ENCODE data around the gene CMTM1.

The CMTM1 gene

DNA sequence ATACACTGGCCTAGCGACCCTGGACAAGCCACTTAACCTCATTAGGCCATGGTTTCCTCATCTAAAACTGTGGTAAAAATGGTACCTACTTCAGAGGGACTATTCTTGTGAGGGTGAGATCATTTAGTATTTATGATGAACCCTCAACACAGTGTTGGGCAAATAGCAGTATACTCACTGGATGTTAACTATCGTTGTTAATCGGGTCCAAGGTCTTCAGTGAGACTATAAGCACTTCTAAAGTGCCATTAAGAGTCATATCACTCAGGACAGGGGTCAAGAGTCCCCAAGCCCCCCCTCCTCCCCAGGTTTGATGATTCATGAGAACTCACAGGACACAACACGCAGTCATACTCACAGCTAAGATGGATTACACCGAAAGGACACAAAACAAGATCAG is 27.3 kb upstream of the CMTM1 start:
- no peak for DNase-seq (ENCODE audit: low read depth in 2 of 2)

GRCh38 chr16:66539623-66540469 is 26.4 kb upstream of the CMTM1 start:
- no peak for DNase-seq (ENCODE audit: low read depth in 2 of 2)

DNA sequence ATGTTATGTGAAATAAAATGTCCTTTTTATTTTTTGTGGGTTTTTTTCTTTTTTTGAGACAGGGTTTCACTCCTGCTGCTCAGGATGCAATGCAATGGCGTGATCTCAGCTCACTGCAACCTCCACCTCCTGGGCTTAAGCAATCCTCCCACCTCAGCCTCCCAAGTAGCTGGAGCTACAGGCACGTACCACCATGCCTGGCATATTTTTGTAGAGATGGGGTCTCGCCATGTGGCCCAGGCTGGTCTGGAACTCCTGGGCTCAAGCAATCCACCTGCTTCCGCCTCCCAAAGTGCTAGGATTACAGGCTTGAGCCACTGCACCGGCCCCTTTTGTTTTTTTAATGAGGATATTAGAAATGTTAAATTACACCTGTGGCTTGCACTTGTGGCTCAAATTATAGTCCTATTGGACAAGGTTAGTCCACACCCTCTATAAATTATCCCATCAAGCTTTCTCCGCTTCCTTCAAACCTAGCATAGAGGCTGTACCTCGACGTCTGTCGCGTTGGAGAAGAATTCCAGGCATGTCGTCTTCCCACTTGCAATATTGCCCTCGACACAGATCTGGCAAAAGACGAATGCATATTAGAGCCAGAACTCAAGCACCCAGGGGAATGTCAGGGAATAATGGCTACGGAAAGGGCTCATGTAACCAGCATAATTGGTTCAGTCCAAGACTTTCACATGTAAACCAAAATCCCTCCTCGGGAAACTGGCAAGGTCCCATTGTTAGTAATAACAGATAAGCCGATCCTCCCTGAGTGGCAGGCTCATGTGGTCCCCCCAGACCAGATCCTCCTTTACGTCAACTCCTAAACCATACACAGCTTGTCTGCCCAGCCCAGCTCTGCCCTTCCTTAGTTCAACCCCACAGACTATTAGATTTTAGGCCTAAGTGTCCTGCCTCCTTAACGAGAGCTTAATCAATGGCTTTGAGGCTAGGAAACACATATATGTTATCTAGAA is 24.6 kb upstream of the CMTM1 start:
- no peak for DNase-seq (ENCODE audit: low read depth in 2 of 2)

- no peak for DNase-seq (ENCODE audit: low read depth in 2 of 2)
Observed at GRCh38 chr16:66542396-66542795, 23.8 kb upstream of the CMTM1 start.

- no peak for DNase-seq (ENCODE audit: low read depth in 2 of 2)
Observed at GRCh38 chr16:66543541-66543940, 22.7 kb upstream of the CMTM1 start.

DNA sequence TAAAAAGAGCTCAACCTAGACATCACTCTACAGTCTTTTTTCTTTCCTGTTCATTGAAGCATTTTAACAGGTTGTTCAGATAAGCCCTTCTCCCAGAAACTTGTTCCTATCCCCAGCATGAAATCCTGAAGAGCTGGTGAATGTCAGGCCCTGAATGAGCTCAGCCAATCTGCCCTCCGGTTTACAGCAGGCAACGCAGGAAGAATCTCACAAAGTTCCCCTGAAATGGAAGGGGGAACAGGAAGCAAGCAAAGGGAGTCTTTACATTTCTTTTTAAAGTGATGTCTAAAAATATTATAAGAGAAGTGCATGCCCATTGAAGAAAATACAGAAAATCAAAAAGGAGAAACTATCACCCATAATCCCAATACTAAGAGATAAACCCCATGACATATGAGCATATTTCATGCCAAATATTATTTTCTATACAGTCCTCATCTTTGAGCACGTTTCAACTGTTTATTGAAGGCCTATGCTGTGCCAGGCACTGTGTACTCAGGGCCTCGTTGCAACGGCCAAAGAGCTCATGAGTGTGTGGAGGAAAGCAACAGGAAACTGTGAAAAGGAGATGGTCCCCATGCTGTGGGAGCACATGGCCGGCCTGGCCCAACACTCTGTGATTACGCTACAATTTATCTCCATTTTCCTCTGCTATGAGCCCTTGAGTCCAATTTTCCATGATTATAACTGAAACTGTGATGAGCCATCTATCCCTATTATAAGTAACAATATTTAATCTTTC is 22.1 kb upstream of the CMTM1 start:
- DNase-seq (ENCODE audit: low read depth in 2 of 2) = no peak

- no peak for DNase-seq (ENCODE audit: low read depth in 2 of 2)
Observed at GRCh38 chr16:66547101-66547989, 18.9 kb upstream of the CMTM1 start.

DNA sequence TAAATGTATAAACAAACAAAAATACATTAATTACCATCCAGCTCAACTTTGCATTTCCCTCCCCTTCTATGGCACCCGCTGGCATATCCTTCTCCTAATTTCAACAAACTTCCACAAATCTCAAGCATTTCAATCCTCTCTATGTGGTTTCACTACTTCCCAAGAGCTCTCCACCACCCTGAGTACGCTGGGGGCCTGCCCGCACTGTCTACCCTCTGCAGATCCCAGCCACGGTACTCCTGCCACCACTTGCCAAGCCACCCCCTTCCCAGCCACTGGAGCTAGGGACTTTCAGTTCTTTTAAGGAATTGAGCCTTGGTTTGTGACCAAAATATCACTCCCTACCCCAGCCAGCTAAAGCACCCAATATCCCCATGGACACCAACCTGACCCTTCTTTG is 18.2 kb upstream of the CMTM1 start:
- no peak for DNase-seq (ENCODE audit: low read depth in 2 of 2)

DNA sequence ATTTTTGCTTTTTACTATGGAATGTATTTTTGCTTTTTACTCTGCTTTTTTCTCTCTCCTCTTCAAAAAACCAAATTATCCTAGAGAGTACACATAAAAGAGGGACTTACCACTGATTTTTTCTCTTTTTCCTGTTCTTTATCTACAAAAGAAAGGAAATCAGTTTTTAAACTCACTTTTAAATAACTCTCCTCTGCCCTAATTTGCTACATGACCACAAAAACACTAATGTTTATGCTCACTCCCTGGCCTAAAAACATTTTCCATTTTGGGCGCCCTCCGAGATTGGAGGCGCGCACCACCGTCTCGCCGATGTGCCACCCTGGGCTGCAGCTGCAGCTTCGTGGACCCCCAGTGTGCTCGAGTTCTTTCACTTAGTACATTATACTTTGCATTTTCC is 17.4 kb upstream of the CMTM1 start:
- DNase-seq (ENCODE audit: low read depth in 2 of 2) = no peak

DNA sequence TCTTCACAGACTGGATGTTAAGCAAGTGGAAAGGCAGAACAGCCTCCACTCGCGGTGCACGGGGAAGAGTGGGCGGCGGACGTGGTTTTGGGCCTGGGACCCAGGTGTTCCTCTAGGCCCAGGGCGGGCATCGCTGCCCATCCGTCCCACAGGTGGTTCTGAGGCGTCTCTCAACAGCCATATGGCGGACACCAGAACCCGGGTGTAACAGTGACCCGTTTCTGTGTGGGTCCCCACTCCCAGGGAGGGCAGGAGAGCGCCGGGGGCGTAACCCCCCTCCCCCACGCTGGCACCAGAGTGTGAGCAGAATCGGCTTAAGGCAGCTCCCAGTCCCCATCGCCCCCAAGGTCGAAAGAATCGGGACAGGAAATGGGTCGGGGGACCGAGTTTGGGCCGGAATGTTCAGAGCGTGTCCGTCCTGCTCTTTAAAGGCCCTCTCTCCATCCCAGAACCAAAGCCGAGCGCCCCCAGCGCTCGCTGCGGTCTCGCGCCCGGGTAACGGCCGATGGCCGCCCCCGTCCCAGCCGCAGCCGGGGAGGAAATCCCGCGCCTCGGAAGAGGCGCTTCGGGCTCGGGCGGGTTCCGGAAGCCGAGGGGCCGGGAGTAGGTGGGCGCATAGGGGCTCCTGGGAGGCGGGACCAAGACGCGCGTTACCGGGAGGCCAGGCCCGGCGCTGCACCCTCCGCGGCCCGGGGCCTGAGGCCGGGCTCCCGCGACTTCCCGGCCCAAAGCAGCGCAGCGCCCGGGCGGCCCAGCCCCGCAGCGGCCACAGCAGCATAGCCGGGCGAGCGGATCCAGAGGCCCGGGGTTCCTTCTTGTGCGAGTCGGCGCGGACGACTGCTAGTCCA is 16.7 kb upstream of the CMTM1 start, which contains the start of gene TK2:
Gene TK2 (minus strand): TSS at position 839 of the 848 bp plus-strand sequence. CDS start 61 bp downstream, at position 778.
- peak; percentile 31 to 36 for DNase-seq (ENCODE audit: low read depth in 2 of 2)

DNA sequence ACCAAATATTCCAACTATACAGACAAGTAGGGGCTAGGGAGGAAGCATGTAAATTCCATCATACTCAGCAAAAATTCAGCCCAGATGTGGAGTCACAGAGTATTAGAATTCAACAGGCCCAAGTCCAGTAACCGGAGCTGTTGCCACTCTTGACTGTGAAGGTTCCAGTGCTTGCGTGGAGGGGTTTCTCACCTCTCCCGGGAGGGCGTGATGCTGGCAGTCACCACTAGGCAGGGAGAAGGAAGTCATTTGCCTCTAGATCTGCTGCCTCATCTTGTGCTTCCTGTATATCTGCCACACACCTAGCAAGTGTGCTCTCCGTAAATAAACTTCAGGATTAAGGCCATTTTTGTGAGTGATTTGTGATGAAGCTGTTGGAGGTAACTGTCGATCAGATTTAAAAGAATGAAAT is 14.9 kb upstream of the CMTM1 start:
- peak; percentile 26 to 31 for DNase-seq (ENCODE audit: low read depth in 2 of 2)

DNA sequence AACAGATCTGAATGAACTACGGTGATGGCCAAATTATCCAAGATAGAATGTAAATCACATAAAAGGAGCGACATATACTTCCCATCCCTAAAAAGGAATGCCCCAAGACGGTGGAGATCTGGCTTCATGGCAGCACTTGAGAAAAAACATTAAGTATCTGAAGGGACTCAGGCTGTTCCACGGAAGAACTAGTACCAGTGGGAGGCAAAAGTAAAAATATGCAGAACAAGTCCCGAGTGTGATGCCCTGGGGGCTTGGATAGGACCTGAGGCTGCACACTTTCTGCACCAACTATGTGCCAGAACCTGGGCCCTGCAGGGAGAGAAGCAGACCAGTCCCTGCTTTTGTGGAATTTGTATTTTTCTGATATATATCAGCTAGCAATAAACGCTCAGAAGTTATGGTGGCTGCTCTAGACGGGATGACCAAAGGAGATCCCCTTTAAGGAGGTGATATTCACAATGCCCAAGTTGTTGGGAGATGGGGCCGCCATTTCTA is 14.4 kb upstream of the CMTM1 start:
- DNase-seq (ENCODE audit: low read depth in 2 of 2) = no peak

- peak; percentile 76 to 88 for DNase-seq (ENCODE audit: low read depth in 2 of 2)
Observed at GRCh38 chr16:66552286-66553177, 13.7 kb upstream of the CMTM1 start, which contains the start of gene CKLF. CKLF (plus strand) TSS chr16:66552576; CDS start chr16:66552716, 140 bp downstream.

GRCh38 chr16:66553223-66553622 is 13.0 kb upstream of the CMTM1 start:
- DNase-seq (ENCODE audit: low read depth in 2 of 2) = no peak

DNA sequence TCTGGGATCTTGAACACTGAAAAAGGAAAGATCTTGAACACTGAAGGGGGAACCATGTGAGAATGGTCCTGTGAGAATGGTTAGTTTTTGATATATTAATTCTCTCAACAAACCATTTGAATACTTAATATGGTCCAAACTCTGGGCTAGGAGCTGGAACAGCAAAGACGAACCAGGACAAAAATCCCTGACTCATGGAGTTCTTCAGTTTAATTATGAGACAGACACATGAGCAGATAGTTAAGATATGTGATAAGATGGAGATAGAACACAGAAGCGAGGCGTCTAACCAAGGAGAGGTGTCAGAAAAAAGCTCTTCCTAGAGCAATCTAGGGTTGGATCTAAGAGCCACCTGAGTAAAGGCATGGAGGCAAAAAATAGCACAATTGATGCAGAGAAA is 12.2 kb upstream of the CMTM1 start:
- no peak for DNase-seq (ENCODE audit: low read depth in 2 of 2)

- no peak for DNase-seq (ENCODE audit: low read depth in 2 of 2)
Observed at GRCh38 chr16:66554495-66554894, 11.7 kb upstream of the CMTM1 start.

- DNase-seq (ENCODE audit: low read depth in 2 of 2) = no peak
Observed at GRCh38 chr16:66560107-66560506, 6.1 kb upstream of the CMTM1 start.

GRCh38 chr16:66561381-66562080 is 4.7 kb upstream of the CMTM1 start:
- DNase-seq (ENCODE audit: low read depth in 2 of 2) = no peak

Data from stimulated activated CD8-positive, alpha-beta memory T cell treated with anti-CD3 and anti-CD28 coated beads, Interleukin-15, amount 100 ng/mL, for 4 hours (primary cell).